ENCODE results near the gene KIF13A. TPM values are rescaled to one million over a fixed set of nuclear protein-coding genes. Genes with fewer than 3 reads are reported as not detected.
"Not testable (repeated sequence)": the region's sequence is repeated elsewhere in the genome, so short reads cannot be mapped to it uniquely, and the experiment has no call there.

Gene KIF13A
- total RNA-seq, 1 donor from 2014 or later = 59.0 TPM

- intact Hi-C loops (cut with DNase I) = no loop called here
These were observed 170.4 kb downstream of the KIF13A start for GRCh38 chr6:17816921-17817611.

GRCh38 chr6:17813542-17813941 is 173.9 kb downstream of the KIF13A start:
- intact Hi-C loops (cut with DNase I) = no loop called here
- H3K27me3 ChIP-seq = no peaks in the 10 kb centered on the region
- TF ChIP-seq CTCF (IDR thresholded peaks at IDR 0.05) = no peak

More at GRCh38 chr6:17816921-17817611, 170.4 kb downstream of the KIF13A start:
- no peak overlapping the region for H3K4me3 ChIP-seq
- H3K27me3 ChIP-seq = no peaks in the 10 kb centered on the region
- no peaks in the 10 kb centered on the region for H3K9me3 ChIP-seq
- H3K36me3 ChIP-seq = peaks cover 26% of the 10 kb centered on the region
- DNase-seq (no peak), ATAC-seq (no peak)
- H3K27ac ChIP-seq = no peak overlapping the region
- H3K4me1 ChIP-seq = no peaks in the 10 kb centered on the region
- no peak for TF ChIP-seq CTCF (IDR thresholded peaks at IDR 0.05)

GRCh38 chr6:17812311-17812710 is 175.1 kb downstream of the KIF13A start:
- Histone ChIP-seq H3K4me3 (no peak overlapping the region), H3K4me1 (no peaks in the 10 kb centered on the region), H3K9me3 (no peaks in the 10 kb centered on the region), H3K27me3 (no peaks in the 10 kb centered on the region), H3K36me3 (peaks cover 20% of the 10 kb centered on the region), H3K27ac (no peak overlapping the region)
- ATAC-seq (no peak), DNase-seq (no peak)
- TF ChIP-seq CTCF (IDR thresholded peaks at IDR 0.05) = no peak
- intact Hi-C loops (cut with DNase I) = no loop called here

More at GRCh38 chr6:17813542-17813941, 173.9 kb downstream of the KIF13A start:
- peaks cover 20% of the 10 kb centered on the region for H3K36me3 ChIP-seq
- H3K4me3 ChIP-seq = no peak overlapping the region
- ATAC-seq (no peak), DNase-seq (no peak)
- no peak overlapping the region for H3K27ac ChIP-seq
- H3K9me3 ChIP-seq = no peaks in the 10 kb centered on the region
- no peaks in the 10 kb centered on the region for H3K4me1 ChIP-seq

- Histone ChIP-seq H3K9me3 (no peaks in the 10 kb centered on the region), H3K4me1 (no peaks in the 10 kb centered on the region), H3K36me3 (peaks cover 18% of the 10 kb centered on the region), H3K27ac (no peak overlapping the region), H3K27me3 (no peaks in the 10 kb centered on the region), H3K4me3 (no peak overlapping the region)
- ATAC-seq = peak; percentile 78
- intact Hi-C loops (cut with DNase I) = no loop called here
- no peak for DNase-seq
- no peak for TF ChIP-seq CTCF (IDR thresholded peaks at IDR 0.05)
These were observed 178.8 kb downstream of the KIF13A start for GRCh38 chr6:17808609-17809008.

GRCh38 chr6:17807431-17807830 is 180.0 kb downstream of the KIF13A start:
- DNase-seq; H3K4me3 ChIP-seq; H3K27me3 ChIP-seq; H3K4me1 ChIP-seq; intact Hi-C loops (cut with DNase I); H3K9me3 ChIP-seq; H3K27ac ChIP-seq; ATAC-seq: not testable (repeated sequence)
- peaks cover 28% of the 10 kb centered on the region for H3K36me3 ChIP-seq

GRCh38 chr6:17803409-17803808 is 184.0 kb downstream of the KIF13A start:
- Histone ChIP-seq H3K27me3 (no peaks in the 10 kb centered on the region), H3K4me3 (no peak overlapping the region), H3K9me3 (no peaks in the 10 kb centered on the region), H3K4me1 (no peaks in the 10 kb centered on the region), H3K36me3 (peaks cover 66% of the 10 kb centered on the region), H3K27ac (no peak overlapping the region)
- TF ChIP-seq CTCF (IDR thresholded peaks at IDR 0.05) = no peak
- DNase-seq (no peak), ATAC-seq (no peak)
- intact Hi-C loops (cut with DNase I) = no loop called here

Measured in upper lobe of right lung (tissue), 1 donor.